Tibial nerve (tissue), 4 donors: ENCODE data around the gene GPR108. TPM values are rescaled to one million over a fixed set of nuclear protein-coding genes. Genes with fewer than 3 reads are reported as not detected.
A peak's percentile ranks its signal among the peaks of the same experiment; 100 is the strongest.

Experiments used
- DNase-seq, 2 donors: peaks; one replicate each; pipeline ENCODE4 v3.0.0-alpha.2; 2019; ENCODE audit warnings: low spot score in 2 of 2
- H3K27ac ChIP-seq, 4 donors: fragments of 200-600 bp; sonication (generic) in 3 of 4; one replicate each; pipeline ENCODE4 v1.5.1; 2017 to 2019; ENCODE audit warnings: mild to moderate bottlenecking in 1 of 4
- H3K27me3 ChIP-seq, 2 donors: fragments of 200-600 bp; sonication (generic) in 1 of 2; one replicate each; pipeline versions ENCODE4 v1.5.1 to v1.6.0; 2017 to 2019
- H3K36me3 ChIP-seq, 3 donors: fragments of 200-600 bp; sonication (generic); one replicate each; pipeline ENCODE4 v1.5.1; 2018 to 2019
- H3K4me1 ChIP-seq, 4 donors: fragments of 200-600 bp; sonication (generic) in 3 of 4; one replicate each; pipeline ENCODE4 v1.5.1; 2017 to 2019
- H3K4me3 ChIP-seq, 4 donors: fragments of 200-600 bp; sonication (generic) in 3 of 4; one replicate each; pipeline ENCODE4 v1.5.1; 2017 to 2019; ENCODE audit warnings: mild to moderate bottlenecking in 1 of 4, moderate library complexity in 1 of 4
- H3K9me3 ChIP-seq, 4 donors: fragments of 200-600 bp; sonication (generic) in 3 of 4; one replicate each; pipeline ENCODE4 v1.5.1; 2017 to 2019
- EP300 ChIP-seq, 2 donors: sonication (generic); formaldehyde crosslinking; IDR thresholded peaks; one replicate each; pipeline ENCODE4 v1.6.1; 2017; ENCODE audit warnings: antibody characterized with exemption in 2 of 2, mild to moderate bottlenecking in 1 of 2
- POLR2A ChIP-seq, 2 donors: fragments of 450-650 bp; IDR thresholded peaks; one replicate each; pipeline ENCODE4 v1.6.1; 2017; ENCODE audit warnings: antibody characterized with exemption in 2 of 2, mild to moderate bottlenecking in 2 of 2, moderate library complexity in 2 of 2
- WGBS, 2 donors: methylation state at CpG; one replicate each; pipeline ENCODE4 v1.1.5; 2018; 5-methylcytosine and 5-hydroxymethylcytosine counted together
- total RNA-seq, 4 donors: library from RNA; depleted of rRNA; stranded (reverse); fragments of >200 nt; gene quantifications; one replicate each; pipeline ENCODE4 v1.1.0, GENCODE V29; 2016
- TF ChIP-seq, protein P1 (sequence below), 5 experiments: fragments of 200-600 bp in 3 of 5; fragments of 450-650 bp in 2 of 5; sonication (generic) in 3 of 5; IDR thresholded peaks; one replicate each; pipeline ENCODE4 v1.5.1; 2016 to 2019; ENCODE audit warnings: antibody characterized with exemption in 5 of 5, mild to moderate bottlenecking in 3 of 5, moderate library complexity in 2 of 5

Gene GPR108
- total RNA-seq, 4 donors from 2014 or later = 53.4 to 79.2 (median 65.9) TPM

DNA sequence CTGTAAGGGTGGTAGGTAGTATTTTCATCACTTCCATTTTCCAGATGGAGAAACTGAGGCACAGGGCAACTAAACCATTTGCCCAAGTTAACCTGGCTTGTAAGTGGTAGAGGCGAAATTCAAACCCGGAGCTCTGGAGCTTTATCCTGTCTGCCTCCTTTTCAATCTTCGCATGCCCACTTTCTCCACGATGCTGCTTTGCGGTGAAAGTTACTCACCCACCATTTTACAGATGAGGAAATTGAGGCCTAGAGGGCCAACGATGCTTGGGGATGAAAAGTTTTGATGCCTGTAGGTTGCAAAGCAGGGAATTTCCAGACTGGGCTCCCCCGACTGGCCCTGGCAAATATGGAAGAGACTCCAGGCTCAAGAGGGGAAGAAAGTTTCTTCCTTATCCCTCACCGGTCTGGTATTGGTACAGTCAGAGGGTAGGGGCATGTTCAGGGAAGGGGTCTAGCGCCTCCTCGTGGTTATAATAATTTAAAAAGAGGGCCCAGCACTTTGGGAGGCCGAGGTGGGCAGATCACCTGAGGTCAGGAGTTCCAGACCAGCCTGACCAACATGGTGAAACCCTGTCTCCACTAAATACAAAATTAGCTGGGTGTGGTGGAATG lies 31.7 kb upstream of the GPR108 start:
- Histone ChIP-seq H3K27ac (no peak overlapping the region), H3K4me3 (no peak overlapping the region), H3K9me3 (peaks cover 0 to 4% (median 0%) of the 10 kb centered on the region in 4 donors), H3K4me1 (peaks cover 0 to 12% (median 3%) of the 10 kb centered on the region in 4 donors), H3K27me3 (peaks cover 0 to 54% of the 10 kb centered on the region in 2 donors), H3K36me3 (no peaks in the 10 kb centered on the region)
- WGBS, 2 donors = 58 to 61% methylated on average over 11 of the region's 11 CpGs
- no peak for DNase-seq
- TF ChIP-seq, protein P1, sequence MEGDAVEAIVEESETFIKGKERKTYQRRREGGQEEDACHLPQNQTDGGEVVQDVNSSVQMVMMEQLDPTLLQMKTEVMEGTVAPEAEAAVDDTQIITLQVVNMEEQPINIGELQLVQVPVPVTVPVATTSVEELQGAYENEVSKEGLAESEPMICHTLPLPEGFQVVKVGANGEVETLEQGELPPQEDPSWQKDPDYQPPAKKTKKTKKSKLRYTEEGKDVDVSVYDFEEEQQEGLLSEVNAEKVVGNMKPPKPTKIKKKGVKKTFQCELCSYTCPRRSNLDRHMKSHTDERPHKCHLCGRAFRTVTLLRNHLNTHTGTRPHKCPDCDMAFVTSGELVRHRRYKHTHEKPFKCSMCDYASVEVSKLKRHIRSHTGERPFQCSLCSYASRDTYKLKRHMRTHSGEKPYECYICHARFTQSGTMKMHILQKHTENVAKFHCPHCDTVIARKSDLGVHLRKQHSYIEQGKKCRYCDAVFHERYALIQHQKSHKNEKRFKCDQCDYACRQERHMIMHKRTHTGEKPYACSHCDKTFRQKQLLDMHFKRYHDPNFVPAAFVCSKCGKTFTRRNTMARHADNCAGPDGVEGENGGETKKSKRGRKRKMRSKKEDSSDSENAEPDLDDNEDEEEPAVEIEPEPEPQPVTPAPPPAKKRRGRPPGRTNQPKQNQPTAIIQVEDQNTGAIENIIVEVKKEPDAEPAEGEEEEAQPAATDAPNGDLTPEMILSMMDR (IDR thresholded peaks at IDR 0.05) = peak in 2 of 5 experiments; percentile 18 to 33
- TF ChIP-seq EP300 (IDR thresholded peaks at IDR 0.05) (no peak), POLR2A (IDR thresholded peaks at IDR 0.05) (no peak)

DNA sequence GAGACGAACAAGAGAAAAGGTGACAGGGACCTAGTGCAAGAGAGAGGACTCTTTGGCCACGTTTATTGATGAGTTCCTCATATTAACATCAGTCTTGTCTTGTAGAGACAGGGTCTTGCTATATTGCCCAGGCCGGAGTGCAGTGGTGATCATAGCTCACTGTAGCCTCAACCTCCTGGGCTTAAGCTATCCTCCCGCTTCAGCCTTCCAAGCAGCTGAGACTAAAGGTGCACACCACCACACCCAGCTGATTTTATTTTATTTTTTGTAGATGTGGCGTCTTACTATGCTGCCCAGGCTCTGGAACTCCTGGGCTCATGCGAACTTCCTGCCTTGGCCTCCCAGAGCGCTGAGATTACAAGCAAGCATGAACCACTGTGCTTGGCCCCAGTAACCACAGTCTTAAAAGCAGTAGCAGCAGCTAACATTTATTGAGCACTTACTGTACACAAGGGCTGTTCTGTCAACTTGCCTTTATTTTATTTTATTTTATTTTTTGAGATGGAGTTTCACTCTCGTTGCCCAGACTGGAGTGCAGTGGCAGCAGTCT lies 30.9 kb upstream of the GPR108 start:
- Histone ChIP-seq H3K36me3 (no peaks in the 10 kb centered on the region), H3K4me3 (peak overlapping the region in 1 of 4 donors; percentile 43), H3K27ac (peak overlapping the region in 1 of 4 donors; percentile 73), H3K4me1 (peaks cover 0 to 12% (median 3%) of the 10 kb centered on the region in 4 donors), H3K27me3 (peaks cover 0 to 54% of the 10 kb centered on the region in 2 donors), H3K9me3 (peaks cover 0 to 4% (median 0%) of the 10 kb centered on the region in 4 donors)
- TF ChIP-seq POLR2A (IDR thresholded peaks at IDR 0.05) (no peak), EP300 (IDR thresholded peaks at IDR 0.05) (no peak)
- TF ChIP-seq, protein P1 (IDR thresholded peaks at IDR 0.05) = no peak
- WGBS, 2 donors = 59 to 71% methylated on average over 8 of the region's 8 CpGs
- DNase-seq = no peak

DNA sequence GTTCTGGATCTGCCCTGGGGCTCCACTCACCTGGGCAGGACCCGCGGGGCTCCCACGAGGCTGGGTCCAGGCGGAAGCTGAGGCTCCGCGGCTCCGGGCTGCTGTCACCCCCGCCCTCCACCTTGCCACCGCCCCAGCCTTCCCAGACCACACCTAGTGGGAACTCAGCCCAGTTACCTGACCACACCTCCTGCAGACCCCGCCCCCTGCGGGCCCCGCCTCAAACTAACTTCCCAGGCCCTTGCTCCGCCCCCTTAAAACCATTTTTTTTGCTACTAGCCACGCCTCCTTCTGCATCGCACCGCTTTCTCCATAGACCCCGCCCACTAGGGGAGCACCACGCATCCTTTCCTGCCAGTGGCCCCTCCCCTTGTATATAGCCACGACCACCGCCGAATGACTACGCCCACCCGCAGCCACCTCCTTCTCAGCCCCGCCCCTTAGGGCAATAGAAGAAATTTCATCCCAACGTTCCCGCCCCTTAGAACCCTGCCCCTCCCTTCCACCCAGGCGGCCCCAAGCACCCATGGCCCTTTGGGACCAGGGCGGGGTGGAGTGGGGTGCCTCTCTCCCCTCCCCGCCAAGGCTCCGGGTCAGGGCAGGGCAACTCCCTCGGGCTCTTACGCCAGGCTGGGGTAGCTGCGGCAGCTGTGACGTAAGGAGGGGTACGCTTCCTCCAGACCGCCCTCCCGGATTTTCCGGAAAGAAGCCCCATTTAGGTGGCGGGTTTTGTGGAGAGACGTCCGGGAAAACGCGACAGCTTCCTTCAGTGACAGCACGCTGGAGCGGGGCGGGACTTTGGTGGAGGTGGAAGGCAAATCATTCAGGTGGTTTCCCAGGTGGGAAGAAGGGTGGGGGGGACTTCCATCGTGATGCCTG lies 30.2 kb upstream of the GPR108 start, which contains the start of gene SH2D3A:
SH2D3A (minus strand) TSS at position 79 of the 879 bp plus-strand sequence. CDS start 3,687 bp downstream, outside the sequence.
- Histone ChIP-seq H3K4me1 (peaks cover 0 to 12% (median 3%) of the 10 kb centered on the region in 4 donors), H3K27me3 (peaks cover 0 to 54% of the 10 kb centered on the region in 2 donors), H3K36me3 (no peaks in the 10 kb centered on the region), H3K9me3 (peaks cover 0 to 4% (median 0%) of the 10 kb centered on the region in 4 donors), H3K4me3 (peak within 1 kb of the TSS in 2 of 4 donors; percentile 39 to 43), H3K27ac (peak within 1 kb of the TSS in 1 of 4 donors; percentile 73)
- DNase-seq = no peak
- WGBS, 2 donors = 3% methylated on average over 45 to 47 of the region's 47 CpGs
- TF ChIP-seq, protein P1 (IDR thresholded peaks at IDR 0.05) = no peak
- no peak for TF ChIP-seq POLR2A (IDR thresholded peaks at IDR 0.05)
- TF ChIP-seq EP300 (IDR thresholded peaks at IDR 0.05) = no peak

DNA sequence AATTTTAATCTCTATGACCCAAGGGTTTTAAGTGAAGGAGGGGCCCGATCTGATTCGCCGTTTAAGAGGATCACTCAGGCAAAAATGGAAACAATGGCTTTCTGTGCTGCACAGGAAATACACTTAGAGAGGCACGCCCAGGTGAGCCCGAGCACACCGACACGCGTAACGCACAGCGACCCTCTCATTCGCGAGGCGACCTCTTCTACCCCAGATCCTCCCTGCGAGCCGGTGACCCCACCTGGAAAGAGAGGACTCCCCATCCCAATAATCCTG lies 29.6 kb upstream of the GPR108 start:
- Histone ChIP-seq H3K27ac (peak overlapping the region in 1 of 4 donors; percentile 73), H3K36me3 (no peaks in the 10 kb centered on the region), H3K4me1 (peaks cover 0 to 12% (median 3%) of the 10 kb centered on the region in 4 donors), H3K9me3 (peaks cover 0 to 2% (median 0%) of the 10 kb centered on the region in 4 donors), H3K27me3 (peaks cover 0 to 50% of the 10 kb centered on the region in 2 donors), H3K4me3 (peak overlapping the region in 2 of 4 donors; percentile 39 to 43)
- DNase-seq = no peak
- WGBS, 2 donors = 0 to 3% methylated on average over 15 of the region's 15 CpGs
- TF ChIP-seq, protein P1 (IDR thresholded peaks at IDR 0.05) = no peak
- no peak for TF ChIP-seq POLR2A (IDR thresholded peaks at IDR 0.05)
- no peak for TF ChIP-seq EP300 (IDR thresholded peaks at IDR 0.05)
